Natural killer cell (primary cell): ENCODE results near the gene CD34. TPM values are rescaled to one million over a fixed set of nuclear protein-coding genes. Genes with fewer than 3 reads are reported as not detected.

Experiments
- ATAC-seq, 3 donors: fragments of 150-1000 bp in 2 of 3; fragments of 200-7000 bp in 1 of 3; cut with Tn5 transposase; 1 replicate in 1 of 3; 2 replicates in 2 of 3; pipeline ENCODE4 v1.10.0; 2021; ENCODE audit warnings: mild to moderate bottlenecking in 2 of 3, moderate library complexity in 2 of 3
- DNase-seq, 2 donors: peaks; one replicate each; pipeline versions ENCODE4 v3.0.0 to v3.0.0-alpha.2; 2013 to 2021; ENCODE audit warnings: mixed read lengths in 1 of 2
- H3K27ac ChIP-seq: one replicate; pipeline ENCODE4 v1.5.1; 2013; ENCODE audit warnings: mild to moderate bottlenecking, low read length
- H3K27me3 ChIP-seq: one replicate; pipeline ENCODE4 v1.6.1; 2013; ENCODE audit warnings: low read length; ENCODE audit not compliant: control insufficient read depth, insufficient read depth
- H3K36me3 ChIP-seq: one replicate; pipeline ENCODE4 v1.6.1; 2013; ENCODE audit warnings: low read length; ENCODE audit not compliant: control insufficient read depth, insufficient read depth
- H3K4me1 ChIP-seq: one replicate; pipeline ENCODE4 v1.6.1; 2013; ENCODE audit warnings: low read length; ENCODE audit not compliant: control insufficient read depth, insufficient read depth
- H3K4me3 ChIP-seq: one replicate; pipeline ENCODE4 v1.5.1; 2013; ENCODE audit warnings: low read length
- H3K9me3 ChIP-seq: one replicate; pipeline ENCODE4 v1.6.1; 2013; ENCODE audit warnings: low read length; ENCODE audit not compliant: control insufficient read depth, insufficient read depth
- H3K27ac Mint-ChIP-seq, 2 donors: one replicate each; pipeline ENCODE4 v1.8.0; 2022; ENCODE audit warnings: mild to moderate bottlenecking in 2 of 2, mixed read lengths in 2 of 2, moderate library complexity in 1 of 2
- H3K27me3 Mint-ChIP-seq, 2 donors: one replicate each; pipeline ENCODE4 v1.8.0; 2022; ENCODE audit warnings: low read depth in 2 of 2, mixed read lengths in 2 of 2
- H3K36me3 Mint-ChIP-seq: one replicate; pipeline ENCODE4 v1.8.0; 2022; ENCODE audit warnings: mixed read lengths
- H3K4me1 Mint-ChIP-seq, 2 donors: one replicate each; pipeline ENCODE4 v1.8.0; 2022; ENCODE audit warnings: mixed read lengths in 2 of 2
- H3K4me3 Mint-ChIP-seq: one replicate; pipeline ENCODE4 v1.8.0; 2022; ENCODE audit warnings: mild to moderate bottlenecking, moderate library complexity, mixed read lengths
- H3K9me3 Mint-ChIP-seq, 2 donors: one replicate each; pipeline ENCODE4 v1.8.0; 2022; ENCODE audit warnings: mixed read lengths in 2 of 2
- CTCF ChIP-seq: fragments of 200-600 bp; IDR thresholded peaks from one replicate; pipeline ENCODE4 v1.8.0; 2022; ENCODE audit warnings: antibody characterized with exemption
- WGBS: methylation state at CpG from one replicate; pipeline ENCODE4 v1.1.7; 2013; ENCODE audit warnings: missing lambda C conversion rate; ENCODE audit not compliant: insufficient coverage; 5-methylcytosine and 5-hydroxymethylcytosine counted together
- intact Hi-C: fragments of 100-400 bp; cut with micrococcal nuclease; formaldehyde crosslinking; loops from one replicate; pipeline ENCODE4 v1.14.2; 2022
- total RNA-seq, 4 donors: library from RNA; stranded (reverse); fragments of 120-200 nt in 1 of 4; gene quantifications; one replicate each; pipeline versions ENCODE4 v1.2.3 to v1.2.4, GENCODE V29; 2013 to 2022

Gene CD34
- total RNA-seq, 3 donors from 2014 or later (not counting 1 experiment from before 2014, with no cell fraction given) = 0.14 to 0.30 TPM; not detected in 1

- Histone ChIP-seq H3K9me3 (no peaks in the 10 kb centered on the region), H3K27ac (peak overlapping the region; percentile 79), H3K4me3 (no peak overlapping the region), H3K27me3 (no peaks in the 10 kb centered on the region), H3K36me3 (no peaks in the 10 kb centered on the region), H3K4me1 (peaks cover 28% of the 10 kb centered on the region)
- Mint-ChIP-seq H3K36me3 (no peaks in the 10 kb centered on the region), H3K4me1 (peaks cover 38 to 51% of the 10 kb centered on the region in 2 donors), H3K27ac (peak overlapping the region; percentile 86 to 94), H3K4me3 (peak overlapping the region; percentile 89), H3K9me3 (no peaks in the 10 kb centered on the region), H3K27me3 (peaks cover 8 to 15% of the 10 kb centered on the region in 2 donors)
- WGBS = 82% methylated on average over 7 of the region's 9 CpGs
- no peak for ATAC-seq
- TF ChIP-seq CTCF = no peak
- DNase-seq = no peak
- intact Hi-C loops = loop anchor here (1.0 to 2.0 kb wide), 2 partner anchors 78 to 113 kb away; no protein-coding TSS in a partner anchor
Observed at GRCh38 chr1:207884266-207885029, 26.5 kb downstream of the CD34 start.

- no peaks in the 10 kb centered on the region for H3K9me3 Mint-ChIP-seq
- Histone ChIP-seq H3K27ac (peak overlapping the region; percentile 79), H3K9me3 (no peaks in the 10 kb centered on the region), H3K4me3 (peak overlapping the region; percentile 23), H3K4me1 (peaks cover 28% of the 10 kb centered on the region), H3K27me3 (no peaks in the 10 kb centered on the region), H3K36me3 (no peaks in the 10 kb centered on the region)
- H3K27ac Mint-ChIP-seq = peak overlapping the region; percentile 86 to 94
- intact Hi-C loops = loop anchor here (2.0 kb wide), 1 partner anchor 79 kb away; no protein-coding TSS in a partner anchor
- H3K4me3 Mint-ChIP-seq = peak overlapping the region; percentile 89
- peak in 1 of 3 donors; percentile 5 for ATAC-seq
- TF ChIP-seq CTCF = no peak
- WGBS = 55% methylated on average over 2 of the region's 2 CpGs
- DNase-seq = peak in 1 of 2 donors; percentile 48
- H3K4me1 Mint-ChIP-seq = peaks cover 38 to 49% of the 10 kb centered on the region in 2 donors
- H3K27me3 Mint-ChIP-seq = peaks cover 8 to 16% of the 10 kb centered on the region in 2 donors
- H3K36me3 Mint-ChIP-seq = no peaks in the 10 kb centered on the region
Observed at GRCh38 chr1:207883660-207884250, 27.2 kb downstream of the CD34 start.

GRCh38 chr1:207883104-207883651 is 27.7 kb downstream of the CD34 start:
- Histone ChIP-seq H3K9me3 (no peaks in the 10 kb centered on the region), H3K4me3 (peak overlapping the region; percentile 23), H3K27ac (peak overlapping the region; percentile 79), H3K36me3 (no peaks in the 10 kb centered on the region), H3K4me1 (peaks cover 28% of the 10 kb centered on the region), H3K27me3 (no peaks in the 10 kb centered on the region)
- 5% methylated on average over 3 of the region's 5 CpGs for WGBS
- Mint-ChIP-seq H3K4me3 (peak overlapping the region; percentile 89), H3K27ac (peak overlapping the region; percentile 86 to 94), H3K9me3 (no peaks in the 10 kb centered on the region), H3K4me1 (peaks cover 38 to 49% of the 10 kb centered on the region in 2 donors), H3K36me3 (no peaks in the 10 kb centered on the region), H3K27me3 (peaks cover 8 to 16% of the 10 kb centered on the region in 2 donors)
- no peak for TF ChIP-seq CTCF
- intact Hi-C loops = no loop called here
- DNase-seq = peak in 1 of 2 donors; percentile 62
- ATAC-seq = peak; percentile 83 to 86 (median 84)
